HEK293 (cell line): ENCODE results near the gene CPLX1.
A peak's percentile ranks its signal among the peaks of the same experiment; 100 is the strongest.

Experiments
- CTCF ChIA-PET: fragments of 350-600 bp; formaldehyde crosslinking; extraction: SDS; loops from one replicate; lab custom pipeline; 2021; ENCODE audit warnings: antibody characterized with exemption; lab: Yijun Ruan, JAX
- POLR2A ChIA-PET: fragments of 300-600 bp; formaldehyde crosslinking; extraction: SDS; loops from one replicate; lab custom pipeline; 2020; ENCODE audit warnings: antibody characterized with exemption, inconsistent platforms; lab: Yijun Ruan, JAX
- H3K27ac ChIP-seq: fragments of 200-500 bp; sonication (Bioruptor generic); 2 replicates; pipeline ENCODE4 v1.5.1; 2014; ENCODE audit warnings: low read depth, low read length, control low read depth, inconsistent platforms; ENCODE audit errors: extremely low read depth
- H3K36me3 ChIP-seq, 2 experiments: fragments of 200-500 bp in 1 of 2; sonication (Bioruptor generic) in 1 of 2; 1 replicate in 1 of 2; 2 replicates in 1 of 2; pipeline ENCODE4 v1.5.1; 2014 to 2017; ENCODE audit warnings: inconsistent platforms in 2 of 2, low read length in 2 of 2; ENCODE audit not compliant: control insufficient read depth in 2 of 2, insufficient read depth in 1 of 2
- H3K4me1 ChIP-seq: fragments of 200-500 bp; sonication (Bioruptor generic); 2 replicates; pipeline ENCODE4 v1.5.1; 2014; ENCODE audit warnings: mild to moderate bottlenecking, low read length, inconsistent platforms; ENCODE audit not compliant: control insufficient read depth, insufficient read depth
- H3K4me3 ChIP-seq: 2 replicates; pipeline ENCODE4 v1.5.1; 2011; ENCODE audit warnings: low read depth, mild to moderate bottlenecking, control low read depth, low read length, moderate library complexity
- H3K9me3 ChIP-seq: fragments of 200-500 bp; sonication (Bioruptor generic); 2 replicates; pipeline ENCODE4 v1.5.1; 2014; ENCODE audit warnings: low read depth, low read length, inconsistent platforms; ENCODE audit not compliant: control insufficient read depth, insufficient read depth
- GLIS1 ChIP-seq: fragments of 450-650 bp; formaldehyde crosslinking; IDR thresholded peaks from 2 replicates; pipeline ENCODE4 v1.5.1; 2016; ENCODE audit warnings: missing biosample characterization, missing genetic modification characterization
- GLIS2 ChIP-seq: fragments of 450-650 bp; formaldehyde crosslinking; IDR thresholded peaks from 2 replicates; pipeline ENCODE4 v1.5.1; 2016; ENCODE audit warnings: missing biosample characterization, missing genetic modification characterization
- HOXC10 ChIP-seq: sonication (generic); formaldehyde crosslinking; IDR thresholded peaks from 2 replicates; pipeline ENCODE4 v1.8.1; 2023; ENCODE audit warnings: mild to moderate bottlenecking, missing genetic modification reagents
- KLF17 ChIP-seq: fragments of 450-650 bp; formaldehyde crosslinking; IDR thresholded peaks from 2 replicates; pipeline ENCODE4 v1.5.1; 2016; ENCODE audit warnings: missing biosample characterization, missing genetic modification characterization
- OVOL3 ChIP-seq: fragments of 450-650 bp; formaldehyde crosslinking; IDR thresholded peaks from 2 replicates; pipeline ENCODE4 v1.5.1; 2016; ENCODE audit warnings: missing biosample characterization, missing genetic modification characterization
- PRDM6 ChIP-seq: fragments of 450-650 bp; formaldehyde crosslinking; IDR thresholded peaks from 2 replicates; pipeline ENCODE4 v1.5.1; 2017; ENCODE audit warnings: missing biosample characterization, missing genetic modification characterization
- ZBTB48 ChIP-seq: fragments of 450-650 bp; formaldehyde crosslinking; IDR thresholded peaks from 2 replicates; pipeline ENCODE4 v1.5.1; 2016; ENCODE audit warnings: missing biosample characterization, missing genetic modification characterization
- ZEB2 ChIP-seq: fragments of 450-650 bp; formaldehyde crosslinking; IDR thresholded peaks from 2 replicates; pipeline ENCODE4 v1.5.1; 2016; ENCODE audit warnings: missing biosample characterization, missing genetic modification characterization
- ZFP41 ChIP-seq: fragments of 450-650 bp; formaldehyde crosslinking; IDR thresholded peaks from 2 replicates; pipeline ENCODE4 v1.5.1; 2016; ENCODE audit warnings: missing biosample characterization, missing genetic modification characterization, borderline replicate concordance
- ZIC2 ChIP-seq: fragments of 450-650 bp; formaldehyde crosslinking; IDR thresholded peaks from 2 replicates; pipeline ENCODE4 v1.5.1; 2016; ENCODE audit warnings: missing biosample characterization, missing genetic modification characterization
- ZNF132 ChIP-seq: fragments of 450-650 bp; formaldehyde crosslinking; IDR thresholded peaks from 2 replicates; pipeline ENCODE4 v1.5.1; 2017; ENCODE audit warnings: missing biosample characterization, missing genetic modification characterization, borderline replicate concordance
- ZNF155 ChIP-seq: fragments of 450-650 bp; formaldehyde crosslinking; IDR thresholded peaks from 2 replicates; pipeline ENCODE4 v1.5.1; 2016; ENCODE audit warnings: missing biosample characterization, missing genetic modification characterization
- ZNF221 ChIP-seq: fragments of 450-650 bp; formaldehyde crosslinking; IDR thresholded peaks from 2 replicates; pipeline ENCODE4 v1.5.1; 2017; ENCODE audit warnings: missing biosample characterization, missing genetic modification characterization, borderline replicate concordance
- ZNF274 ChIP-seq, 2 experiments: fragments of 200-500 bp in 1 of 2; fragments of 450-650 bp in 1 of 2; sonication (Bioruptor generic) in 1 of 2; formaldehyde crosslinking in 1 of 2; IDR thresholded peaks; 2 replicates each; pipeline versions ENCODE4 v1.5.1 to v1.6.1; 2014 to 2016; ENCODE audit warnings: borderline replicate concordance in 1 of 2, inconsistent platforms in 1 of 2, low read length in 1 of 2, missing biosample characterization in 1 of 2, missing genetic modification characterization in 1 of 2
- ZNF404 ChIP-seq: fragments of 450-650 bp; formaldehyde crosslinking; IDR thresholded peaks from 2 replicates; pipeline ENCODE4 v1.5.1; 2017; ENCODE audit warnings: missing biosample characterization, missing genetic modification characterization
- ZNF473 ChIP-seq: fragments of 450-650 bp; formaldehyde crosslinking; IDR thresholded peaks from 2 replicates; pipeline ENCODE4 v1.5.1; 2017; ENCODE audit warnings: missing biosample characterization, missing genetic modification characterization
- ZNF571 ChIP-seq: fragments of 450-650 bp; formaldehyde crosslinking; IDR thresholded peaks from 2 replicates; pipeline ENCODE4 v1.5.0; 2017; ENCODE audit warnings: missing biosample characterization, missing genetic modification characterization
- ZNF658 ChIP-seq: fragments of 450-650 bp; formaldehyde crosslinking; IDR thresholded peaks from 2 replicates; pipeline ENCODE4; 2016; ENCODE audit warnings: missing biosample characterization, missing genetic modification characterization
- ZNF664 ChIP-seq: fragments of 450-650 bp; formaldehyde crosslinking; IDR thresholded peaks from 2 replicates; pipeline ENCODE4 v1.5.1; 2016; ENCODE audit warnings: missing biosample characterization, missing genetic modification characterization
- ZNF785 ChIP-seq: fragments of 450-650 bp; formaldehyde crosslinking; IDR thresholded peaks from 2 replicates; pipeline ENCODE4 v1.5.1; 2016; ENCODE audit warnings: missing biosample characterization, missing genetic modification characterization
- ZNF843 ChIP-seq: fragments of 450-650 bp; formaldehyde crosslinking; IDR thresholded peaks from 2 replicates; pipeline ENCODE4 v1.5.1; 2016; ENCODE audit warnings: missing biosample characterization, missing genetic modification characterization
- TF ChIP-seq, protein P1 (sequence below): fragments of 450-650 bp; formaldehyde crosslinking; IDR thresholded peaks from 2 replicates; pipeline ENCODE4 v1.5.1; 2016; ENCODE audit warnings: missing biosample characterization, missing genetic modification characterization
- TF ChIP-seq, protein P2 (sequence below): fragments of 450-650 bp; formaldehyde crosslinking; IDR thresholded peaks from 2 replicates; pipeline ENCODE4 v1.5.1; 2017; ENCODE audit warnings: missing biosample characterization, missing genetic modification characterization

The CPLX1 gene

DNA sequence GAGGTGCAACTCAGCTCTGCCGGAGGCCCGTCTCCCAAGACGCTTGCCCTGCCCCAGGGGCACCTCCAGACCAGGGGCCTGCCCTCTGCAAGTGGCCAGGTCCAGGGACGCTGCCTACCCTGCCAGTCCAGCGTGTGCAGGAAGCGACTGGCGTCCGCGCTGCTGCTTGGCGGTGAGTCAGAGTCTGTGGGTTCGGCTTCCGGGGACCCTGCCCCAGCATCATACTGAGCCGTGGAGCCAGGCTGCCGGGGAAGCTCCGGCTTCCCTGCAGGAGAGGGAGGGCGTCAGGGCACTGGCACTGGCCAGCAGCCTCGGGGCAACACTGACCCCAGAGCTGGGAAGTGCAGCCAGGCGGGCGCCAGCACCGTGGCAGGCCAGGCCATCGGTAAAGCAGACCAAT, 42.5 kb upstream of the CPLX1 start (continued):
- TF ChIP-seq ZNF132 (tag by site-specific recombination) (no peak), OVOL3 (tag by site-specific recombination) (no peak), ZNF274 (IDR thresholded peaks at IDR 0.05; ENCODE audit: low read length) (no peak), ZNF274 (tag by site-specific recombination; IDR thresholded peaks at IDR 0.05; ENCODE audit: borderline replicate concordance) (no peak), PRDM6 (tag by site-specific recombination) (no peak), ZNF571 (no peak)
- TF ChIP-seq, all 188 proteins: peak for 0

GRCh38 chr4:867526-868250, 41.8 kb upstream of the CPLX1 start:
- Histone ChIP-seq H3K4me1 (no peaks in the 10 kb centered on the region), H3K9me3 (no peaks in the 10 kb centered on the region), H3K36me3 (peaks cover 0 to 79% of the 10 kb centered on the region in 2 experiments; a peak in 2 of 3 replicates), H3K27ac (no peak overlapping the region), H3K4me3 (no peak overlapping the region)
- ChIA-PET POLR2A (no interaction called here), CTCF (no interaction called here)
- TF ChIP-seq ZNF404 (tag by site-specific recombination) (no peak), KLF17 (tag by site-specific recombination) (no peak), ZNF843 (tag by site-specific recombination) (no peak), OVOL3 (tag by site-specific recombination) (no peak), ZNF785 (tag by site-specific recombination) (no peak), ZNF221 (no peak), ZNF658 (tag by site-specific recombination) (no peak), ZBTB48 (tag by site-specific recombination) (no peak), ZNF274 (IDR thresholded peaks at IDR 0.05; ENCODE audit: low read length) (no peak), ZNF274 (tag by site-specific recombination; IDR thresholded peaks at IDR 0.05; ENCODE audit: borderline replicate concordance) (no peak), ZFP41 (no peak), ZNF473 (tag by site-specific recombination) (no peak), ZEB2 (tag by site-specific recombination) (no peak)
- TF ChIP-seq, protein P1, sequence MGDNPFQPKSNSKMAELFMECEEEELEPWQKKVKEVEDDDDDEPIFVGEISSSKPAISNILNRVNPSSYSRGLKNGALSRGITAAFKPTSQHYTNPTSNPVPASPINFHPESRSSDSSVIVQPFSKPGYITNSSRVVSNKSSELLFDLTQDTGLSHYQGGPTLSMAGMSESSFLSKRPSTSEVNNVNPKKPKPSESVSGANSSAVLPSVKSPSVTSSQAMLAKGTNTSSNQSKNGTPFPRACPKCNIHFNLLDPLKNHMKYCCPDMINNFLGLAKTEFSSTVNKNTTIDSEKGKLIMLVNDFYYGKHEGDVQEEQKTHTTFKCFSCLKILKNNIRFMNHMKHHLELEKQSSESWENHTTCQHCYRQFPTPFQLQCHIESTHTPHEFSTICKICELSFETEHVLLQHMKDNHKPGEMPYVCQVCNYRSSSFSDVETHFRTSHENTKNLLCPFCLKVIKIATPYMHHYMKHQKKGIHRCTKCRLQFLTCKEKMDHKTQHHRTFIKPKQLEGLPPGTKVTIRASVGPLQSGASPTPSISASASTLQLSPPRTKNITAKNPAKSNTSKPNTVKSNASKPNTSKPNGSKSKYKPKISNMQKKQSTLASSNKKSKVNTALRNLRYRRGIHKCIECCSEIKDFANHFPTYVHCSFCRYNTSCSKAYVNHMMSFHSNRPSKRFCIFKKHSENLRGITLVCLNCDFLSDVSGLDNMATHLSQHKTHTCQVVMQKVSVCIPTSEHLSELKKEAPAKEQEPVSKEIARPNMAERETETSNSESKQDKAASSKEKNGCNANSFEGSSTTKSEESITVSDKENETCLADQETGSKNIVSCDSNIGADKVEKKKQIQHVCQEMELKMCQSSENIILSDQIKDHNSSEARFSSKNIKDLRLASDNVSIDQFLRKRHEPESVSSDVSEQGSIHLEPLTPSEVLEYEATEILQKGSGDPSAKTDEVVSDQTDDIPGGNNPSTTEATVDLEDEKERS (tag by site-specific recombination): no peak

DNA sequence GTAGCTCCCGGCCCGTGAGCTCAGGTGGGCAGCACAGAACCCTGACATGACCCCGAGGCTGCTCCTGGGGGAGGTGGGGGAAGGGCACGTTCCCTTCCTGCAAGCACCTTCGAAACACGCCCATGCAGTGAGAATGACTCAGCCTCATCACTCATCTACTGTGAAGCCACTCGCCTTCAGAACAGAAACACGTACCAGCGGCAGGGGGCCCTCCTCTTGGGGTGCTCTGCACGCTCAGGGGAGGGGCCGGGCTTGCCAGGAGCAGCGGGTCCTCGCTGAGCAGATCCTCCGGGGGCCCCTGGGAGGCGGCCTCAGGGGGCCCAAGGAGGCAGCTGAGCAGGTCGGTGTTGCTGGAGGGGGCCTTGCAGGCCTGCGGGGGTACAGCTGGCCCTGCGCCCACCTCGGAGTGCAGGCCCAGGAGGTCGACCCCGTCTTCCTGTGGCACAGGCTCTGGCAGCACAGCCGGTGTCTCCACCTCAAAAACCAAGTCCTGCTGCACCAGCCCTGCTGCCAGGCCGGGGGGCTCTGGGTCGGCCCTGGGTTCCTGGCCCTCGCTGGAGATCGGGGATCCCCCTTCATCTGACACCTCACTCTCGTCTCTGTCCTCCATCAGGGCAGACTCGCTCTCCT, 40.9 kb upstream of the CPLX1 start:
- Histone ChIP-seq H3K36me3 (peaks cover 0 to 74% of the 10 kb centered on the region in 2 experiments; a peak in 2 of 3 replicates), H3K4me3 (no peak overlapping the region), H3K9me3 (no peaks in the 10 kb centered on the region), H3K27ac (no peak overlapping the region), H3K4me1 (no peaks in the 10 kb centered on the region)
- CTCF ChIA-PET: no interaction called here
- TF ChIP-seq ZNF664: no peak
- TF ChIP-seq, protein P2, sequence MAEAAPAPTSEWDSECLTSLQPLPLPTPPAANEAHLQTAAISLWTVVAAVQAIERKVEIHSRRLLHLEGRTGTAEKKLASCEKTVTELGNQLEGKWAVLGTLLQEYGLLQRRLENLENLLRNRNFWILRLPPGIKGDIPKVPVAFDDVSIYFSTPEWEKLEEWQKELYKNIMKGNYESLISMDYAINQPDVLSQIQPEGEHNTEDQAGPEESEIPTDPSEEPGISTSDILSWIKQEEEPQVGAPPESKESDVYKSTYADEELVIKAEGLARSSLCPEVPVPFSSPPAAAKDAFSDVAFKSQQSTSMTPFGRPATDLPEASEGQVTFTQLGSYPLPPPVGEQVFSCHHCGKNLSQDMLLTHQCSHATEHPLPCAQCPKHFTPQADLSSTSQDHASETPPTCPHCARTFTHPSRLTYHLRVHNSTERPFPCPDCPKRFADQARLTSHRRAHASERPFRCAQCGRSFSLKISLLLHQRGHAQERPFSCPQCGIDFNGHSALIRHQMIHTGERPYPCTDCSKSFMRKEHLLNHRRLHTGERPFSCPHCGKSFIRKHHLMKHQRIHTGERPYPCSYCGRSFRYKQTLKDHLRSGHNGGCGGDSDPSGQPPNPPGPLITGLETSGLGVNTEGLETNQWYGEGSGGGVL (tag by site-specific recombination): no peak
- TF ChIP-seq HOXC10 (CRISPR knock-in tag): no peak
- TF ChIP-seq GLIS1: 0 out of 2 replicates have a peak, but pooled peaks have one; percentile 20
- 0 out of 2 replicates have a peak, but pooled peaks have one; percentile 6 for TF ChIP-seq GLIS2 (tag by site-specific recombination)
- TF ChIP-seq ZNF155: no peak
- TF ChIP-seq ZIC2: peak; percentile 46; the same call in 1 of the 2 replicates
- POLR2A ChIA-PET: no interaction called here
